GM12878 (cell line): ENCODE measurements around the gene MDFIC2. TPM values are rescaled to one million over a fixed set of nuclear protein-coding genes. Genes with fewer than 3 reads are reported as not detected.

Experiments
- E4F1 ChIP-seq: fragments of 450-650 bp; IDR thresholded peaks from 2 replicates; pipeline ENCODE4 v1.6.1; 2018; ENCODE audit warnings: borderline replicate concordance, mild to moderate bottlenecking; ENCODE audit not compliant: partially characterized antibody
- FOXM1 ChIP-seq: IDR thresholded peaks from 2 replicates; pipeline ENCODE4 v1.6.1; 2012; ENCODE audit warnings: low read depth, mild to moderate bottlenecking, inconsistent platforms, low read length, moderate library complexity
- HCFC1 ChIP-seq: fragments of 150-350 bp; IDR thresholded peaks from 2 replicates; pipeline ENCODE4 v1.6.1; 2014; ENCODE audit warnings: low read length
- RFX5 ChIP-seq: IDR thresholded peaks from 2 replicates; pipeline ENCODE4 v1.6.1; 2011; ENCODE audit warnings: low read depth, low read length, improper control_type of control experiment
- ZNF622 ChIP-seq: fragments of 450-650 bp; IDR thresholded peaks from 2 replicates; pipeline ENCODE4 v1.6.1; 2017; ENCODE audit warnings: mild to moderate bottlenecking, inconsistent platforms
- polyA plus RNA-seq, 11 experiments: library from polyadenylated mRNA; depleted of rRNA in 4 of 11; unstranded in 6 of 11; stranded (reverse) in 5 of 11; fragments of >200 nt; fragmentation: Nextera tagmentation in 4 of 11; fragmentation: Illumina TruSeq in 1 of 11; extraction: Ambion mirVana in 4 of 11; extraction: Trizol in 1 of 11; gene quantifications; 1 replicate in 1 of 11; 2 replicates in 10 of 11; pipeline versions ENCODE4 v1.2.1 to v1.2.3, GENCODE V29; 2011 to 2016; ENCODE audit warnings: inconsistent platforms in 2 of 11, missing spikeins in 2 of 11, low read depth in 1 of 11
- total RNA-seq, 4 experiments: library from RNA; depleted of rRNA in 3 of 4; stranded (reverse); fragments of >200 nt in 3 of 4; fragmentation: Illumina TruSeq in 1 of 4; extraction: Trizol in 1 of 4; gene quantifications; 2 replicates each; pipeline versions ENCODE4 v1.2.1 to v1.2.3, GENCODE V29; 2013 to 2021
- TF ChIP-seq, protein P1 (sequence below): IDR thresholded peaks from 2 replicates; pipeline ENCODE4 v1.6.1; 2012; ENCODE audit warnings: improper control_type of control experiment, low read depth, low read length; ENCODE audit not compliant: insufficient replicate concordance
- TF ChIP-seq, protein P2 (sequence below): fragments of 450-650 bp; IDR thresholded peaks from 2 replicates; pipeline ENCODE4 v1.6.1; 2017; ENCODE audit warnings: borderline replicate concordance

MDFIC2 gene
- total and polyA plus RNA-seq, 10 of the 15 experiments (the other 5 are each of a cell fraction or from before 2014, with no cell fraction given) = not detected

DNA sequence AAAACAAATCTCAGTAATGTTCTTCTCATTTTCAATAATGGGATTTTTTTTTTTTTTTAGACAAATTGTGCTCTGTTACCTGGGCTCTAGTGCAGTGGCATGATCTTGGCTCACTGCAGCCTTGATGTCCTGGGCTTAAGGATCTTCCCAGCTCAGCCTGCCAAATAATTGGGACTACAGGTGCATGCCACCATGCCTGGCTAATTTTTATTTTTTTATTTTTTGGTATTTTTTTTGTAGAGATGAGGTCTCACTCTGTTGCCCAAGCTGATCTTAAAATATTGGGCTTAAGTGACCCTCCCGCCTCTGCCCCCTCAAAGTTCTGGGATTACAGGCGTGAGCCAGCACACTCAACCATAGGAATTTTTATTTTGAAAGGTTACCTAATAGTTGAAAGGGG, 126.2 kb downstream of the MDFIC2 start (continued):
- TF ChIP-seq ZNF622 (no peak), E4F1 (no peak), HCFC1 (no peak), FOXM1 (no peak), RFX5 (no peak)
- TF ChIP-seq, protein P1, sequence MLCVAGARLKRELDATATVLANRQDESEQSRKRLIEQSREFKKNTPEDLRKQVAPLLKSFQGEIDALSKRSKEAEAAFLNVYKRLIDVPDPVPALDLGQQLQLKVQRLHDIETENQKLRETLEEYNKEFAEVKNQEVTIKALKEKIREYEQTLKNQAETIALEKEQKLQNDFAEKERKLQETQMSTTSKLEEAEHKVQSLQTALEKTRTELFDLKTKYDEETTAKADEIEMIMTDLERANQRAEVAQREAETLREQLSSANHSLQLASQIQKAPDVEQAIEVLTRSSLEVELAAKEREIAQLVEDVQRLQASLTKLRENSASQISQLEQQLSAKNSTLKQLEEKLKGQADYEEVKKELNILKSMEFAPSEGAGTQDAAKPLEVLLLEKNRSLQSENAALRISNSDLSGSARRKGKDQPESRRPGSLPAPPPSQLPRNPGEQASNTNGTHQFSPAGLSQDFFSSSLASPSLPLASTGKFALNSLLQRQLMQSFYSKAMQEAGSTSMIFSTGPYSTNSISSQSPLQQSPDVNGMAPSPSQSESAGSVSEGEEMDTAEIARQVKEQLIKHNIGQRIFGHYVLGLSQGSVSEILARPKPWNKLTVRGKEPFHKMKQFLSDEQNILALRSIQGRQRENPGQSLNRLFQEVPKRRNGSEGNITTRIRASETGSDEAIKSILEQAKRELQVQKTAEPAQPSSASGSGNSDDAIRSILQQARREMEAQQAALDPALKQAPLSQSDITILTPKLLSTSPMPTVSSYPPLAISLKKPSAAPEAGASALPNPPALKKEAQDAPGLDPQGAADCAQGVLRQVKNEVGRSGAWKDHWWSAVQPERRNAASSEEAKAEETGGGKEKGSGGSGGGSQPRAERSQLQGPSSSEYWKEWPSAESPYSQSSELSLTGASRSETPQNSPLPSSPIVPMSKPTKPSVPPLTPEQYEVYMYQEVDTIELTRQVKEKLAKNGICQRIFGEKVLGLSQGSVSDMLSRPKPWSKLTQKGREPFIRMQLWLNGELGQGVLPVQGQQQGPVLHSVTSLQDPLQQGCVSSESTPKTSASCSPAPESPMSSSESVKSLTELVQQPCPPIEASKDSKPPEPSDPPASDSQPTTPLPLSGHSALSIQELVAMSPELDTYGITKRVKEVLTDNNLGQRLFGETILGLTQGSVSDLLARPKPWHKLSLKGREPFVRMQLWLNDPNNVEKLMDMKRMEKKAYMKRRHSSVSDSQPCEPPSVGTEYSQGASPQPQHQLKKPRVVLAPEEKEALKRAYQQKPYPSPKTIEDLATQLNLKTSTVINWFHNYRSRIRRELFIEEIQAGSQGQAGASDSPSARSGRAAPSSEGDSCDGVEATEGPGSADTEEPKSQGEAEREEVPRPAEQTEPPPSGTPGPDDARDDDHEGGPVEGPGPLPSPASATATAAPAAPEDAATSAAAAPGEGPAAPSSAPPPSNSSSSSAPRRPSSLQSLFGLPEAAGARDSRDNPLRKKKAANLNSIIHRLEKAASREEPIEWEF = no peak
- TF ChIP-seq, protein P2, sequence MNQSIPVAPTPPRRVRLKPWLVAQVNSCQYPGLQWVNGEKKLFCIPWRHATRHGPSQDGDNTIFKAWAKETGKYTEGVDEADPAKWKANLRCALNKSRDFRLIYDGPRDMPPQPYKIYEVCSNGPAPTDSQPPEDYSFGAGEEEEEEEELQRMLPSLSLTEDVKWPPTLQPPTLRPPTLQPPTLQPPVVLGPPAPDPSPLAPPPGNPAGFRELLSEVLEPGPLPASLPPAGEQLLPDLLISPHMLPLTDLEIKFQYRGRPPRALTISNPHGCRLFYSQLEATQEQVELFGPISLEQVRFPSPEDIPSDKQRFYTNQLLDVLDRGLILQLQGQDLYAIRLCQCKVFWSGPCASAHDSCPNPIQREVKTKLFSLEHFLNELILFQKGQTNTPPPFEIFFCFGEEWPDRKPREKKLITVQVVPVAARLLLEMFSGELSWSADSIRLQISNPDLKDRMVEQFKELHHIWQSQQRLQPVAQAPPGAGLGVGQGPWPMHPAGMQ = no peak
